Inferior parietal cortex (tissue), 1 donor: Measurements from ENCODE around the gene PRR14L.
"Not testable (repeated sequence)": the region's sequence is repeated elsewhere in the genome, so short reads cannot be mapped to it uniquely, and the experiment has no call there.

Source experiments
- DNase-seq: peaks from one replicate; pipeline ENCODE4 v3.0.0-alpha.2; 2016; ENCODE audit errors: extremely low spot score

Gene PRR14L

DNA sequence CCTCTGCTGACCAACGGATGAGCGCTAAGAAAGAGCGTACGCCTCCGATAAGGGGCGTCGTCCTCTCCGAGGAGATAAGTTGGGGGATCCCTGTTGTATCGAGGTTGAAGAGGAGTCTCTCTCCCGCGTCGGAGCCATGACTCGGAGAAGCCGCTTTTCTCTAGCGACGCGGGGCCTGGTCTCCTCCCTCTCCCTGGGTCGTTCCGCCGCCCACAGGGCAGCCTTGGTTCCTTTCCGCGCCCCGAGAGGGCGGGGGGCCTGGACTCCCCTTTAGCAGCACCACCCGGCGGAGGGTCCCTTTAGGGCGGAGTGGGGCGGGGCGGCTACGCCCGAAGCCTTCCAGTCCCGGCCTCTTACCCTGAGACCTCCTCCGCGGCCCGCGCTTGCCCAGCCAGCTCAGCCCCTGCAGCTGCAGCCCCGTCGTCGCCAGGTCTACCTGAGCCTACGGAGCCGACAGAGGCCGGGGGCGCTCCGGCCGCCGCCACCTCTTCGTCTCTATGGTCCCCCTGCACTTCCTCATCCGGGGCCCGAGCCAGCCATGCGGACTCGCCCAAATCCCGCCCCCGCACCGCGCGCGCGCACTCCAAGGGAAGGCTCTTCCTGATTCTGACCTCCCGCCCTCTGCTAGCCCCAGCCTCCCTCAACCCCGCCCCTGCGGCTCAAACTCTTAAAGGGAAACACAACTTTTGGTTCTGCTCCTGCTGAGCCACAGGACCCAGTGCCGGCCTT, at the start of gene PRR14L:
TSS of gene PRR14L (minus strand) at position 497 of the 729 bp plus-strand sequence. CDS start 11,272 bp downstream, outside the sequence.
- DNase-seq: peak; percentile 96

DNA sequence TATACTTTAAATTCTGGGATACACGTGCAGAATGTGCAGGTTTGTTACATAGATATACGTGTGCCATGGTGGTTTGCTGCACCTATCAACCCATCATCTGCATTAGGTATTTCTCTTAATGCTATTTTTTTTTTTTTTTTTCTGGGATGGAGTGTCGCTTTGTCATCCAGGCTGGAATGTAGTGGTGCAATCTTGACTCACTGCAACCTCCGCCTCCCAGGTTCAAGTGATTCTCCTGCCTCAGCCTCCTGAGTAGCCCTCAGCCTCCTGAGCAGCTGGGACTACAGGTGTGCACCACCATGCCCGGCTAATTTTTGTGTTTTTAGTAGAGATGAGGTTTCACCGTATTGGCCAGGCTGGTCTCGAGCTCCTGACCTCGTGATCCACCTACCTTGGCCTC, 49.4 kb upstream of the PRR14L start:
- not testable (repeated sequence) for DNase-seq

DNA sequence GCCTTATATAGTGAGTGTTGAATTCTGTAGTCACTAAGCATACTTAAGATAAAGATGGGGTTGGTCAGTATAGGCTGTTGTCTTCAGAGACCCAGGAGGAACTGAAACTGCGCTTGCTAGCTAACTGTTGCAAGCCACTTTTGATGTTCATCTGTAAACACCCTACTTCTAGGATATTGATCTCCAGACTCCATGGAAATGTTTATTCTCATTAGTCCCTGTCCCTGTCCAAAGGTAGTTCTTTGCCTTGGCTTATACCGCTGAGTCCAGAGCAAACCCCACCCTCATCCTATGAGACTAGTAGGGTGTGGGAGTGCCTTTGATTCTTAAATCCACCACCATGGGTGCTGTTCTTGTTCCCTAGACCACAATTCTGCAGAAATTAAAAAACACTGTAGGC, 40.3 kb upstream of the PRR14L start:
- no peak for DNase-seq

- no peak for DNase-seq
These were observed 39.9 kb upstream of the PRR14L start for GRCh38 chr22:31789803-31790202.

GRCh38 chr22:31776231-31776630, 26.3 kb upstream of the PRR14L start:
- no peak for DNase-seq

DNA sequence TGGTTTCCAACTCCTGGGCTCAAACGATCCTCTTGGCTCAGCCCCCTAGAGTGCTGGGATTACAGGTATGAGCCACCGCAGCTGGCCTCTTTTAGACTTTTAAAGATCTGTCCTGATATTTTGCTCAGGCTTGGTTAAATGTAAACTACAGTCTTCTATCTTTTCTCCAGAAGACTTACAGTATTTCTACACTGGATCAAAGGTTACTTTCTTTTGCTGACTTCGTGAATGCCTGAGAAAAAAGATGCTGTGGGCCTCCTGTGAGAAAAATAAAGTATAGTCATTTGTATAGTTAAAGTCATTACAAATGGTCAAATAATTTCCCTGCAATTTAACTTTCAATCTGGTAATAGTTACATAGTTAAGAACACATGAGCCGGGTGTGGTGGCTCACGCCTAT, 23.5 kb upstream of the PRR14L start:
- no peak for DNase-seq

DNA sequence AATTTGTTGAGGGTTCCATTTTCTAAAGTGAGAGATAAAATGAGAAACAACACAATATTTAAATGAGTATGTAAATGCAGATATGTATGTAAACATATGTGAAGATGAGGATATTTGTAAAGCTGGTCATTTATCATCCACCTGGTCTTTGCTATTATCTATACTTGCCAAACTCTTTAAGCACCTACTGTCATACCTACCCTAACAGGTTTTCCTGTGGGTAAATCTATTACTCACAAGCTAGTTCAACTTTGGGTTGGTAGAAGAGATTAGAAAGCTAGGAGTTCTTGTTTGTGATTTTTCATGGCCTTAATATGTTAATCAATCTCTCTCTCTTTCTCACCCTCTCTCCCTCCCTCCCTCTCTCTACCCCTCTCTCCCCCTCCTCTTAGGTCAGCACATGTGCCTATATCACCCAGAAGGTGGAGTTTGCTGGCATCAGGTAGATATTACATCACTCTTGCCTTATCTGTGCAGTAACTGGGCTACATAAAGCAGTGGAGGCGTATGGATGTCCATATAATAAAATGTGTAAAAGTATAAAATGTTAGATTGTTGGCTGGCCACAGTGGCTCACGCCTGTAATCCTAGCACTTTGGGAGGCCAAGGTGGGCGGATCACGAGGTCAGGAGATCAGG, 18.6 kb upstream of the PRR14L start:
- DNase-seq: no peak

DNA sequence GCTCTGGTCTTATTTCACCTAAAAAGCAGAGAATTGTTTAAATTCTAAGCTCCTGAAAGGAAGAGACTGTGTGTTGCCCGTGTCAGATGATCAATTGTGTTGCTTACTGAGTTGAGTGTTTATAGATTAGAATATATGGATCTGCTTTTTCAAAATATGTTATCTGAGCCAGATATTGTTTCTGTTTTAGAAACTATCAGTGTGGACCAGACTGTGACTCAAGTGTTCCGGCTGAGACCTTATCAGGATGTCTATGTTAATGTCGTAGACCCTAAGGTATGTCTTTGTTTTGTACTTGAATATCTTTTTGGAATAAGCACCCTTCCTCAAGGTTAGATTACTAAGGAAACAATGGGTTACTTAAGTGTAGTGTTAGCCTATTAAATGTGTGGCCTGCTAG, 14.9 kb upstream of the PRR14L start:
- DNase-seq: no peak

- not testable (repeated sequence) for DNase-seq
These were observed 8.9 kb upstream of the PRR14L start for GRCh38 chr22:31758860-31759259.

- DNase-seq: no peak
These were observed 7.3 kb upstream of the PRR14L start for GRCh38 chr22:31757265-31757664.

DNA sequence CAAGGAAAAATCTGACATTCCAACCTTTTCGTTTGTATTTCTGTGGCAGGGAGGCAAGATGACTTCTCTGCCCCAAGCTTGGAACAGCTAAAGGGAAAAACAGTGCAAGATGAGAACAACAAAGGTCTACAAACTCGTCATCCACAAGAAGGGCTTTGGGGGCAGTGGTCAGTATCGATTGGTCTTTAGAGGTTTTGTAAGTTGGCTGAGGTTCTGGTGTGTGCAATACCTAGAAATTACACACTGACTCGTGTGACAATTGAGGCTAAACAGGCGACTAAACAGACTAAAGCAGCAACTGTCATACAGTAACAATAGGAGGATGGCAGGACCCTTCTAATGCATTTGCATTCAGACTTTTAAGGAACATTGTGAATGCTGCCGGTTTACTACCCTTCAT, 4.9 kb upstream of the PRR14L start:
- DNase-seq: no peak

GRCh38 chr22:31753634-31754501, 3.9 kb upstream of the PRR14L start, which contains the start of gene DEPDC5:
Gene DEPDC5 (plus strand): TSS chr22:31754019. CDS start chr22:31754922, 903 bp downstream.
- peak; percentile 94 for DNase-seq

- no peak for DNase-seq
These were observed 3.2 kb upstream of the PRR14L start for GRCh38 chr22:31753005-31753633.

- DNase-seq: no peak
These were observed 2.3 kb upstream of the PRR14L start for GRCh38 chr22:31752096-31752847.

DNA sequence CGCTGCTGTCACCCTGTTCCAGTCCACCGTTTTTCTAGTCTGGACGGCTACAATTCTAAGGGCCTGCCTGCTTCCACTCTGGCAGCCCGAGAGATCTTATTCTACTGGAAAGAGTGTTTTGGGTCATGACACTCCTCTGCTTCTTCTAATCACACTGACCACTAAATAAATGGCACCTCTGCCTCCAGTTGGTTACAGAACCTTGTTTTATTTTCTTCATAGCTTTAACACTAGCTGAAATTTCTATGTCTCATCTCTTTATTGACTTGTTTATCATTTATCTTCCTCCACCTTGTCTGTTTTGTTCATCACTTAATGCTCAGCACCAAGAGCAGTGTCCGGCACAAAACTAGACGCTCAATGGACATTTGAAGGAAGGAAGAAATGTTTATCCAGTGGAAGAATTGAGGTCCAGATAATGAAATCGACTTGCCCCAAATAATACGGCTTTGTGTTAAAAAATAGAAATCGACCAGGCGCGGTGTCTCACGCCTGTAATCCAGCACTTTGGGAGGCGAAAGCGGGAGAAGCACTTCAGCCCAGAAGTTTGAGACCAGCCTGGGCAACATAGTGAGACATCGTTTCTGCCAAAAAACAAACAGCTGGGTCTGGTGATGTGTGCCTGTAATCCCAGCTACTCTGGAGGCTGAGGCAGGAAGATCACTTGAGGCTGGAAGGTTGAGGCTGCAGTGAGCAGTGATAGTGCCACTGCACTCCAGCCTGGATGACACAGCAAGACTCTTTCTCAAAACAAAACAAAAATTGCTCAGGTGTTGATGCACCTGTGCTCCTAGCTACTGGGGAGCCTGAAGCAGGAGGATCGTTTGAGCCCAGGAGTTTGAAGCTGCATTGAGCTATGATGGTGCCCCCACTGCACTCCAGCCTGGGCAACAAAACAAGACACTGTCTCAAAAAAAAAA, 693 bp upstream of the PRR14L start:
- no peak for DNase-seq

- DNase-seq: no peak
These were observed 1.4 kb downstream of the PRR14L start for GRCh38 chr22:31748490-31748889.

DNA sequence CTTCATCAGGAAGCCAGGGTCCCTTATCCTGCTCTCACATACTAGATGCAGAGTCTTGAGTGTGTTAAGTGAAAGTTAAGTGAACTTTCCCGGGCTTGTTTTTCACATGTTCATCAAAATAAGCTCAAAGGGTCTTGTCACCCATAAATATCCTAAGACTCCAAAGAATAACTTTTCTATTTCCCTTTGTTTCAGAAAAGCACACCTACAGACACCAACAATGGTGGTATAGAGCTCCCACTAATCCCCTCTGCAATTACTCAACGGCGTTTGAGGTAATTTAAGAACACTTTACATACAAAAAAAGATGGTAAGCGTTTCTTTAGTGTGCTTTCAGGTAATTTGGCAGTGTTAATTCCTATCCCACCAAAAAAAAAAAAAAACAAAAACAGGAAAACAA, 2.5 kb downstream of the PRR14L start:
- DNase-seq: no peak

- no peak for DNase-seq
These were observed 6.1 kb downstream of the PRR14L start for GRCh38 chr22:31743871-31744270.

DNA sequence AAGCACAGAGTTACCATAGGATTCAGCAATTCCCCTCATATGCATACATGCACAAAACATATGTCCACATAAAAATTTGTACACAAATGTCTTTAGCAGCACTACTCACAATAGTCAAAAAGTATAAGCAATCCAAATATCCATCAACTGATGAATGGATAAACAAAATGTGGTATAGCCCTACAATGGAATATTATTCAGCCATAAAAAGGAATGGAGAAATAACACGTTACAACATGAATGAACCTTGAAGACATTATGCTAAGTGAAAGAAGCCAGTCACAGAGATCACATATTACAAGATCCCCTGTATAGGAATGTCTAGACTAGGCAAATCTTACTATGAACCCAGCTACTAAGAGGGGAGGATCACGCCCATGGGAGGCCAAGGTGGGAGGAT, 7.2 kb downstream of the PRR14L start:
- no peak for DNase-seq

DNA sequence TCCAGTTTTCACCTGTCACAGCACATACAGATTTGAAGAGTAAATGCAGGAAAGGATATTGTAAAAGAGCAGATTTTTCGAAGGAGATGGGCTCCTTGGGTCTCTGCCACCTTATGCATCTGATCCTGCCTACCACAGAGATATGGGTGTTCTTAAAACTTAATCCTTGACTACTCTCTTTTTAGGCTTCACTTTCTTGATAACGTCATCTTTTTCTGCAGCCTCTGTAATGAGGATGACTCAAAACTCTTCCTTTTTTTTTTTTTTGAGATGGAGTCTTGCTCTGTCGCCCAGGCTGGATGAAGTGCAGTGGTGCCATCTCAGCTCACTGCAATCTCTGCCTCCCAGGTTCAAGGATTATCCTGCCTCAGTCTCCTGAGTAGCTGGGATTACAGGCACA, 7.8 kb downstream of the PRR14L start:
- DNase-seq: no peak
